K562 (cell line): Measurements from ENCODE around the gene NIPSNAP2. TPM values are rescaled to one million over a fixed set of nuclear protein-coding genes. Genes with fewer than 3 reads are reported as not detected.

Experiments used
- DACH1 ChIP-seq: fragments of 450-650 bp; IDR thresholded peaks from 2 replicates; pipeline ENCODE4 v1.6.1; 2018; ENCODE audit not compliant: partially characterized antibody
- ETS1 ChIP-seq: conservative IDR thresholded peaks from 2 replicates; pipeline ENCODE4 v1.6.1; 2011; ENCODE audit warnings: low read depth, mild to moderate bottlenecking, low read length; ENCODE audit not compliant: control insufficient read depth
- FOXO4 ChIP-seq: fragments of 450-650 bp; formaldehyde crosslinking; IDR thresholded peaks from 2 replicates; pipeline ENCODE4 v1.4.0; 2020; ENCODE audit warnings: mild to moderate bottlenecking, moderate library complexity
- HEY1 ChIP-seq: fragments of 250-450 bp; sonication (Bioruptor Pico); IDR thresholded peaks from 2 replicates; pipeline ENCODE4 v1.5.0; 2020; ENCODE audit warnings: mild to moderate bottlenecking, moderate library complexity, borderline replicate concordance
- JUND ChIP-seq, 2 experiments: IDR thresholded peaks; 2 replicates in 1 of 2; 3 replicates in 1 of 2; pipeline ENCODE4 v1.6.1; 2011; ENCODE audit warnings: borderline replicate concordance in 2 of 2, low read depth in 2 of 2, low read length in 2 of 2, improper control_type of control experiment in 1 of 2, missing biosample characterization in 1 of 2, missing genetic modification characterization in 1 of 2, missing genetic modification reagents in 1 of 2
- MAX ChIP-seq: sonication (generic); formaldehyde crosslinking; IDR thresholded peaks from 2 replicates; pipeline ENCODE4 v1.9.0; 2022; ENCODE audit warnings: mild to moderate bottlenecking, missing genetic modification reagents
- MCM3 ChIP-seq: fragments of 450-650 bp; IDR thresholded peaks from 2 replicates; pipeline ENCODE4 v1.6.1; 2016
- MYC ChIP-seq, 2 experiments: fragments of 250-450 bp in 1 of 2; sonication (Bioruptor Pico) in 1 of 2; IDR thresholded peaks; 2 replicates each; pipeline versions ENCODE4 v1.5.1 to v1.6.1; 2012 to 2021; ENCODE audit warnings: low read depth in 2 of 2, borderline replicate concordance in 1 of 2, improper control_type of control experiment in 1 of 2, low read length in 1 of 2, mild to moderate bottlenecking in 1 of 2, moderate library complexity in 1 of 2
- SIN3A ChIP-seq, 2 experiments: fragments of 150-350 bp in 1 of 2; IDR thresholded peaks; 2 replicates each; pipeline ENCODE4 v1.6.1; 2011 to 2016; ENCODE audit warnings: borderline replicate concordance in 2 of 2, low read depth in 2 of 2, low read length in 2 of 2, mild to moderate bottlenecking in 2 of 2, moderate library complexity in 2 of 2; ENCODE audit not compliant: control insufficient read depth in 1 of 2
- YY1 ChIP-seq, 3 experiments: IDR thresholded peaks; 2 replicates each; pipeline ENCODE4 v1.6.1; 2011; ENCODE audit warnings: low read length in 2 of 3, mild to moderate bottlenecking in 2 of 3, moderate library complexity in 2 of 3, borderline replicate concordance in 1 of 3, control low read depth in 1 of 3, low read depth in 1 of 3; ENCODE audit not compliant: insufficient read depth in 3 of 3, insufficient replicate concordance in 2 of 3, control insufficient read depth in 1 of 3, insufficient read length in 1 of 3; ENCODE audit errors: extremely low read depth in 1 of 3
- ZNF175 ChIP-seq: fragments of 200-800 bp; sonication (Bioruptor generic); IDR thresholded peaks from 2 replicates; pipeline ENCODE4 v1.6.1; 2016; ENCODE audit warnings: low read depth, mild to moderate bottlenecking, missing genetic modification characterization, missing compliant biosample characterization
- ZNF518B ChIP-seq: fragments of 250-450 bp; sonication (Bioruptor Pico); IDR thresholded peaks from 2 replicates; pipeline ENCODE4 v1.5.0; 2021; ENCODE audit warnings: mild to moderate bottlenecking, moderate library complexity
- polyA plus RNA-seq, 8 experiments: library from polyadenylated mRNA; depleted of rRNA in 4 of 8; stranded (reverse) in 5 of 8; unstranded in 3 of 8; fragments of >200 nt; fragmentation: Nextera tagmentation in 2 of 8; fragmentation: Illumina TruSeq in 1 of 8; extraction: Ambion mirVana in 2 of 8; extraction: Trizol in 1 of 8; gene quantifications; 2 replicates each; pipeline versions ENCODE4 v1.2.1 to v1.2.3, GENCODE V29; 2011 to 2014; ENCODE audit warnings: inconsistent platforms in 1 of 8, missing spikeins in 1 of 8
- total RNA-seq, 7 experiments: library from RNA; depleted of rRNA in 6 of 7; stranded (reverse); fragments of >200 nt in 6 of 7; fragmentation: Illumina TruSeq in 2 of 7; extraction: Trizol in 2 of 7; gene quantifications; 2 replicates each; pipeline versions ENCODE4 v1.2.1 to v1.2.3, GENCODE V29; 2011 to 2021; ENCODE audit warnings: low replicate concordance in 1 of 7

NIPSNAP2 gene
- total and polyA plus RNA-seq, 9 of the 15 experiments (the other 6 are each of a cell fraction or from before 2014, with no cell fraction given): 24.9 to 107 (median 53.0) TPM

- TF ChIP-seq ZNF518B (CRISPR knock-in tag) (no peak), MCM3 (no peak), DACH1 (no peak), FOXO4 (CRISPR knock-in tag) (no peak), MAX (CRISPR knock-in tag) (no peak), ETS1 (0 out of 2 replicates have a peak, but pooled peaks have one; percentile 15), MYC (IDR thresholded peaks at IDR 0.05; ENCODE audit: low read depth, low read length) (peak; percentile 44; the same call in 1 of the 2 replicates), MYC (CRISPR knock-in tag; IDR thresholded peaks at IDR 0.05; ENCODE audit: borderline replicate concordance, low read depth) (no peak), SIN3A (IDR thresholded peaks at IDR 0.05; ENCODE audit: borderline replicate concordance in 2 of 2, control insufficient read depth in 1 of 2, low read depth in 2 of 2, low read length in 2 of 2) (peak; percentile 31 to 47; a peak in 2 of 4 replicates), ZNF175 (CRISPR knock-in tag) (peak; percentile 44; the same call in 1 of the 2 replicates), JUND (IDR thresholded peaks at IDR 0.05; ENCODE audit: borderline replicate concordance, low read depth, low read length) (no peak), JUND (tag; IDR thresholded peaks at IDR 0.05; ENCODE audit: borderline replicate concordance, low read depth, low read length) (peak; percentile 9; the same call in 1 of the 3 replicates), HEY1 (CRISPR knock-in tag) (no peak), YY1 (IDR thresholded peaks at IDR 0.05; ENCODE audit: borderline replicate concordance in 1 of 3, control insufficient read depth in 1 of 3, extremely low read depth in 1 of 3, insufficient read depth in 3 of 3, insufficient read length in 1 of 3, insufficient replicate concordance in 2 of 3, low read depth in 1 of 3, low read length in 2 of 3) (peak; percentile 79 to 95 (median 93))
Observed at GRCh38 chr7:55964261-55965099, at the start of gene NIPSNAP2 (continued).
